Skeletal muscle tissue (tissue), 4 donors: ENCODE data around the gene PRDM5. TPM values are rescaled to one million over a fixed set of nuclear protein-coding genes. Genes with fewer than 3 reads are reported as not detected.

ENCODE experiments used
- H3K27ac ChIP-seq: one replicate; pipeline ENCODE4 v1.7.0; 2013; ENCODE audit warnings: mild to moderate bottlenecking, low read depth, low read length, inconsistent platforms
- H3K27me3 ChIP-seq, 3 donors: one replicate each; pipeline ENCODE4 v1.7.0; 2013; ENCODE audit warnings: low read length in 3 of 3; ENCODE audit not compliant: control insufficient read depth in 3 of 3, insufficient read depth in 3 of 3
- H3K36me3 ChIP-seq, 3 donors: one replicate each; pipeline ENCODE4 v1.7.0; 2013; ENCODE audit warnings: low read length in 3 of 3; ENCODE audit not compliant: control insufficient read depth in 3 of 3, insufficient read depth in 3 of 3
- H3K4me1 ChIP-seq, 3 donors: one replicate each; pipeline ENCODE4 v1.7.0; 2013; ENCODE audit warnings: low read length in 3 of 3, mild to moderate bottlenecking in 3 of 3; ENCODE audit not compliant: control insufficient read depth in 3 of 3, insufficient read depth in 3 of 3
- H3K4me3 ChIP-seq, 3 donors: one replicate each; pipeline ENCODE4 v1.7.0; 2013; ENCODE audit warnings: low read length in 3 of 3
- H3K9ac ChIP-seq, 3 donors: one replicate each; pipeline ENCODE4 v1.7.0; 2013; ENCODE audit warnings: low read length in 3 of 3, mild to moderate bottlenecking in 3 of 3, moderate library complexity in 2 of 3, low read depth in 1 of 3
- H3K9me3 ChIP-seq, 3 donors: one replicate each; pipeline ENCODE4 v1.7.0; 2013; ENCODE audit warnings: low read length in 3 of 3; ENCODE audit not compliant: control insufficient read depth in 3 of 3
- total RNA-seq: library from RNA; depleted of rRNA; stranded (reverse); fragments of >200 nt; gene quantifications from one replicate; pipeline ENCODE4 v1.2.3, GENCODE V29; 2014
- donor health status: Osteomylitis.

Gene PRDM5
- total RNA-seq, 1 donor from 2014 or later: 61.1 TPM

DNA sequence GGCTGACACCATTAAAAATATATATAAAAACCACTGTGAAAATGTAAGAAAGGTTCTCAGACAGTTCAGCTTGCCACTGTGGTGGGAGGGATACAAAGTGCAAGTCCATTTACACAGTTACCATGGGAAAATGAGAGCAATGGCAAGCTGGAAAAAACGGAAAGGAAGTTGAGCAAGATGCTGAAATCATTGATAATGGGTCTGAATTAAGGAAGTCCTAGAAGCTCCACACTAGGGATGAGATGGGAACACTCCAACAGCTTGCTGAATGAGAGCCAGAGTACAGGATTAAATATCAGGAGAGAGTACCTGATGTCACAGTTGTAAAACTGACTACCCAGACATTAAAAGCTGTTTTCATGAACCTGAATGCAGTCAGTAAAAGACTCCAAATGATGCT, 218.6 kb downstream of the PRDM5 start:
- H3K27ac ChIP-seq: no peak overlapping the region
- no peaks in the 10 kb centered on the region for H3K36me3 ChIP-seq
- no peak overlapping the region for H3K4me3 ChIP-seq

DNA sequence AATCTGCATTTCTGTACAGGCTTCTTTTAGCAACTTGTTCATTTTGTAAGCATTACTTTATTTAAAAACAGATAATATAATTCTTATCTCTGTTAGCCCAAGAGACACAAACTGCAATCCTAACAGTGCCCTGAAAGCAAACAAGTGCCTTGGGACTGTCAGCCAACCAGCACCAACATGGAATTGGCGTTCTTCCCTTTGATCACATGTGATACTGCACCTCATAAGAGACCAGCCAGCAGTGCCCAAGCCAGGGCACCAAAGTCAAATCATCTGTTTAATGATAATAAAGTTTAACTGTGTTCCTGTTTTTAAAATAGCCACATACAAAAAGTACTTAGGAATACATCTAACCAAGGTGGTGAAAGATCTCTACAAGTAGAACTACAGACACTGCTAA, 223.2 kb downstream of the PRDM5 start:
- Histone ChIP-seq H3K4me3 (no peak overlapping the region), H3K36me3 (no peaks in the 10 kb centered on the region), H3K27me3 (no peaks in the 10 kb centered on the region), H3K9ac (no peak overlapping the region), H3K4me1 (no peaks in the 10 kb centered on the region), H3K27ac (no peak overlapping the region), H3K9me3 (no peaks in the 10 kb centered on the region)

More for the DNA sequence above, 218.6 kb downstream of the PRDM5 start:
- Histone ChIP-seq H3K9ac (no peak overlapping the region), H3K27me3 (no peaks in the 10 kb centered on the region), H3K4me1 (no peaks in the 10 kb centered on the region), H3K9me3 (no peaks in the 10 kb centered on the region)

- H3K36me3 ChIP-seq: no peaks in the 10 kb centered on the region
- no peaks in the 10 kb centered on the region for H3K9me3 ChIP-seq
- no peak overlapping the region for H3K4me3 ChIP-seq
- no peaks in the 10 kb centered on the region for H3K27me3 ChIP-seq
- no peaks in the 10 kb centered on the region for H3K4me1 ChIP-seq
- no peak overlapping the region for H3K27ac ChIP-seq
- H3K9ac ChIP-seq: no peak overlapping the region
These were observed 227.6 kb downstream of the PRDM5 start for GRCh38 chr4:120694973-120695372.

- Histone ChIP-seq H3K9me3 (no peaks in the 10 kb centered on the region), H3K4me3 (no peak overlapping the region), H3K4me1 (no peaks in the 10 kb centered on the region), H3K9ac (no peak overlapping the region), H3K36me3 (no peaks in the 10 kb centered on the region), H3K27me3 (no peaks in the 10 kb centered on the region), H3K27ac (no peak overlapping the region)
These were observed 228.7 kb downstream of the PRDM5 start for GRCh38 chr4:120693816-120694215.

DNA sequence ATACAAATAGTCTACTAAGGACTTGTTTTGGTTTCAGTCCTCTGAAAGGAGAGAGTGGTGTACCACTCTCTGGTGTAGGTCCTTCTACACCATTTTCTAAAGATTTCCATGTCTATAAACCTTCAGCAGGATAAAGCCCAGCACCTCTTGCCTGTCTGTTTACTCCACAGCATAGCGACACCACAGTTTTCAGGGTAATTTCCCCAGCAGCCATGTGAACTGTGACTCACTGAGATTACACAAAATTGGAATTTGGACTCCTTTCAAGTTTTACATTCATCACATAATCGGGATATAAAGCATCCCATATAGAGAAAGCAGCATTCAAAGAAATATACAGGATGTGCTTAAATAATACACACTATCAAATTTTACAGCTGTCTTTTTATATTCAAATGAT, 229.6 kb downstream of the PRDM5 start:
- Histone ChIP-seq H3K27ac (no peak overlapping the region), H3K4me3 (no peak overlapping the region), H3K4me1 (no peaks in the 10 kb centered on the region), H3K9ac (no peak overlapping the region), H3K27me3 (no peaks in the 10 kb centered on the region), H3K36me3 (no peaks in the 10 kb centered on the region), H3K9me3 (no peaks in the 10 kb centered on the region)

GRCh38 chr4:120691536-120691935, 231.0 kb downstream of the PRDM5 start:
- H3K4me1 ChIP-seq: no peaks in the 10 kb centered on the region
- no peaks in the 10 kb centered on the region for H3K27me3 ChIP-seq
- no peaks in the 10 kb centered on the region for H3K36me3 ChIP-seq
- H3K9me3 ChIP-seq: no peaks in the 10 kb centered on the region
- no peak overlapping the region for H3K4me3 ChIP-seq
- no peak overlapping the region for H3K27ac ChIP-seq
- H3K9ac ChIP-seq: no peak overlapping the region

- no peak overlapping the region for H3K4me3 ChIP-seq
- no peaks in the 10 kb centered on the region for H3K36me3 ChIP-seq
- H3K9me3 ChIP-seq: no peaks in the 10 kb centered on the region
- no peaks in the 10 kb centered on the region for H3K27me3 ChIP-seq
- H3K4me1 ChIP-seq: no peaks in the 10 kb centered on the region
- H3K9ac ChIP-seq: no peak overlapping the region
- no peak overlapping the region for H3K27ac ChIP-seq
These were observed 231.4 kb downstream of the PRDM5 start for GRCh38 chr4:120691106-120691505.

DNA sequence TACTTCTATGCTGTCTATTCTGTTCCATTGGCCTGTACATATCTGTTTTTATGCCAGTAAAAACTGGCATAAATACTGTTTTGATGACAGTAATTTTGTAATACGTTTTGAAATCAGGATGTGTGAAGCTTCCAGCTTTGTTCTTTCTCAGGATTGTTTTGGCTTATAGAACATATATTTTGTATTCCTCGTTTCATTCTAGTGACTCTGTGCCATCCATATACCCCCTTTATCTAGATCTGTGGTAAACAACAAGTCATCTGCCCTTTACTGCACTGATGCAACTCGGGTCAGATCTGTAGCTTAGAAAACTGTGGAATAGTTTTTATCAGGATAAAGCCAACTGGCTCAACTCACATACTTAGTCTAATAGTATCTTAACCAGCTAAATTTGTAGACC, 233.7 kb downstream of the PRDM5 start:
- H3K36me3 ChIP-seq: no peaks in the 10 kb centered on the region
- H3K4me3 ChIP-seq: no peak overlapping the region
- no peak overlapping the region for H3K27ac ChIP-seq
- no peaks in the 10 kb centered on the region for H3K27me3 ChIP-seq
- no peak overlapping the region for H3K9ac ChIP-seq
- H3K9me3 ChIP-seq: no peaks in the 10 kb centered on the region
- no peaks in the 10 kb centered on the region for H3K4me1 ChIP-seq

DNA sequence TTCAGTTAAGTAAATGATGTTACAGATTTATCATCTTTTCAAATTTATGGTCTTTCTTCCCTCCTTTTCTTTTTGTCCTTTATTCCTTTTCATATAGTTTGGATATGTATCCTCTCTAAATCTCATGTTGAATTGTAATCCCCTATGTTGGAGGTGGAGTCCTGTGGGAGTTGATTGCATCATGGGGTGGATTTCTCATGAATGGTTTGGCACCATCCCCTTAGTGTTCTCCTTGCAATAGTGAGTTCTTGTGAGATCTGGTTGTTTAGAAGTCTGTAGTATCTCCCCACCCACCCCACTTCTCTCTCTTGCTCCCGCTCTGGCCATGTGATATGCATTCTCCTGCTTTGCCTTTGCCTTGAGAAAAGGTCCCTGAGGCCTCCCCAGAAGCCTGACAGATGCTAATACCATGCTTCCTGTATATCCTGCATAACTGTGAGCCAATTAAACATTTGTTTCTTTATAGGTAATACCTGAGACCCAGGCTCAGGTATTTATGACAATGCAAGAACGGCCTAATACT, 236.7 kb downstream of the PRDM5 start:
- Histone ChIP-seq H3K27me3 (no peaks in the 10 kb centered on the region), H3K4me1 (no peaks in the 10 kb centered on the region), H3K27ac (no peak overlapping the region), H3K36me3 (no peaks in the 10 kb centered on the region), H3K9ac (no peak overlapping the region), H3K9me3 (no peaks in the 10 kb centered on the region), H3K4me3 (no peak overlapping the region)

DNA sequence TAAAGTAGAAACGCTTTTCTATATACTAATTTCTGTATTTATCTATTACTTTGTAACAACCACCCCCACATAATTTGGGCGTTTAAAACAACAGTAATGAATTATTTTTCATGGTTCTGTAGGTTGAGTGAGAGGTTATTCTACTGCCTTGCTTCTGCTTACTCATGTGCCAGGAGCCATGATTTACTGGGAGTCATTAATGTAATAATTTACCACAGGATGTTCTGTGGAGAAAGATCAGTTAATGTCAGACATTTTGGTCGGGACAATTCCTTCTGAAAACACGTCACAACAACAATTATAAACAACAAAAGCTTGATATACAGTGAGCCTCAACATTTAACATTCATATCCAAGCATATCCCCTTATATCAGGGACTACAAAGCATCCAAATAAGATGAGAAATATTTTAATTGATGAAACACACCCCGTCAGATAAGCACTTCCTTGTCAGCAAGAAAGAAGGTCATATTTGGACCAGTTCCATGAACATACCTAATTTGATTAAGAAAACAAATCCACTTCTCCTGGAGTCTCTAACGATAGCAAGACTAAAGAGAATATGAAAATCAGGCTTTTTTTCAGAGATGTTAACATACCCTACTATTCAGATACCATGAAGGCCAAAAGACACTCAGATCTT, 238.5 kb downstream of the PRDM5 start:
- H3K9me3 ChIP-seq: no peaks in the 10 kb centered on the region

More for the DNA sequence above, 238.5 kb downstream of the PRDM5 start:
- Histone ChIP-seq H3K27me3 (no peaks in the 10 kb centered on the region), H3K4me3 (no peak overlapping the region), H3K27ac (no peak overlapping the region), H3K9ac (no peak overlapping the region), H3K36me3 (no peaks in the 10 kb centered on the region), H3K4me1 (no peaks in the 10 kb centered on the region)
